K562 (cell line): Measurements from ENCODE around the gene NEURL1. TPM values are rescaled to one million over a fixed set of nuclear protein-coding genes. Genes with fewer than 3 reads are reported as not detected.

Experiments used
- ATAC-seq: fragments of 200-7000 bp; cut with Tn5 transposase; 3 replicates; pipeline ENCODE4 v1.9.1; 2020; ENCODE audit warnings: moderate library complexity
- BruUV-seq: library from RNA; stranded (reverse); fragments of 400-500 nt; replicated peaks from 2 replicates; lab custom pipeline; 2021; lab: Mats Ljungman, UMichigan
- CTCF ChIA-PET: fragments of 300-600 bp; formaldehyde crosslinking; extraction: SDS; loops from one replicate; lab custom pipeline; 2021; ENCODE audit warnings: low intra/inter-chr PET ratio; lab: Yijun Ruan, JAX
- POLR2A ChIA-PET: fragments of 300-600, 350-650 bp; sonication (Branson Sonifier 250); formaldehyde crosslinking; extraction: SDS; loops from one replicate; lab custom pipeline; 2021; ENCODE audit warnings: antibody characterized with exemption, inconsistent platforms; lab: Yijun Ruan, JAX
- DNase-seq, 4 experiments: peaks; one replicate each; pipeline versions ENCODE4 v3.0.0 to v3.0.0-alpha.2; 2011 to 2018; ENCODE audit warnings: low spot score in 3 of 4, mixed read lengths in 3 of 4; ENCODE audit errors: extremely low read depth in 1 of 4
- FAIRE-seq: peaks from 2 replicates; lab custom pipeline; 2011; peaks lifted over from hg19 to GRCh38; lab: Jason Lieb, UNC
- H2AFZ ChIP-seq: 2 replicates; pipeline ENCODE4 v1.6.0; 2011; ENCODE audit warnings: low read depth, low read length, control low read depth, inconsistent platforms
- H3K27ac ChIP-seq: fragments of 200-600 bp; 3 replicates; pipeline ENCODE4 v1.8.0; 2011; ENCODE audit warnings: low read depth, mild to moderate bottlenecking, control low read depth, inconsistent platforms, low read length, moderate library complexity, mixed read lengths; ENCODE audit errors: extremely low read depth
- H3K27me3 ChIP-seq, 2 experiments: fragments of 300-600 bp in 1 of 2; 2 replicates in 1 of 2; 3 replicates in 1 of 2; pipeline versions ENCODE4 v1.6.0 to v1.8.0; 2011; ENCODE audit warnings: inconsistent platforms in 2 of 2, low read length in 2 of 2, mild to moderate bottlenecking in 1 of 2, mixed read lengths in 1 of 2, moderate library complexity in 1 of 2; ENCODE audit not compliant: control insufficient read depth in 2 of 2, insufficient read depth in 2 of 2
- H3K36me3 ChIP-seq: fragments of 300-600 bp; 3 replicates; pipeline ENCODE4 v1.8.0; 2011; ENCODE audit warnings: mild to moderate bottlenecking, low read length, inconsistent platforms; ENCODE audit not compliant: control insufficient read depth, insufficient read depth
- H3K4me1 ChIP-seq, 2 experiments: fragments of 200-600 bp in 1 of 2; replicated peaks in 1 of 2; 2 replicates in 1 of 2; 3 replicates in 1 of 2; pipeline versions ENCODE4 v1.5.1 to v1.8.0; 2011; ENCODE audit warnings: inconsistent platforms in 2 of 2, low read length in 2 of 2, mild to moderate bottlenecking in 1 of 2, mixed read lengths in 1 of 2, moderate library complexity in 1 of 2; ENCODE audit not compliant: control insufficient read depth in 2 of 2, insufficient read depth in 2 of 2
- H3K4me2 ChIP-seq: 2 replicates; pipeline ENCODE4 v1.6.1; 2011; ENCODE audit warnings: low read length, control low read depth, inconsistent platforms, mixed read lengths; ENCODE audit not compliant: insufficient read depth
- H3K4me3 ChIP-seq: fragments of 200-600 bp; sonication (generic), shearing (Covaris generic); 2 replicates; pipeline ENCODE4 v1.5.1; 2016; ENCODE audit warnings: control low read depth, inconsistent platforms
- H3K79me2 ChIP-seq: fragments of 200-600 bp; 3 replicates; pipeline ENCODE4 v1.8.0; 2011; ENCODE audit warnings: low read length, inconsistent platforms; ENCODE audit not compliant: control insufficient read depth, insufficient read depth
- H3K9ac ChIP-seq, 2 experiments: 2 replicates each; pipeline versions ENCODE4 v1.6.0 to v1.6.1; 2011; ENCODE audit warnings: low read depth in 2 of 2, low read length in 2 of 2, control low read depth in 1 of 2, inconsistent platforms in 1 of 2, mild to moderate bottlenecking in 1 of 2, mixed read lengths in 1 of 2; ENCODE audit not compliant: insufficient read depth in 1 of 2
- H3K9me1 ChIP-seq: one replicate; pipeline ENCODE4 v1.6.0; 2011; ENCODE audit warnings: inconsistent platforms, mild to moderate bottlenecking, low read length, moderate library complexity; ENCODE audit not compliant: control insufficient read depth, insufficient read depth
- H3K9me3 ChIP-seq: replicated peaks from 2 replicates; pipeline ENCODE4 v1.5.1; 2011; ENCODE audit warnings: low read depth, low read length, inconsistent platforms; ENCODE audit not compliant: control insufficient read depth, insufficient read depth
- H4K20me1 ChIP-seq: replicated peaks from 2 replicates; pipeline ENCODE4 v1.6.1; 2011; ENCODE audit warnings: low read length, inconsistent platforms, mixed read lengths; ENCODE audit not compliant: control insufficient read depth, insufficient read depth
- HDAC2 ChIP-seq: fragments of 450-650 bp; IDR thresholded peaks from 2 replicates; pipeline ENCODE4 v1.6.1; 2016; ENCODE audit warnings: mild to moderate bottlenecking
- MYBL2 ChIP-seq, 2 experiments: fragments of 450-650 bp in 1 of 2; sonication (generic) in 1 of 2; formaldehyde crosslinking in 1 of 2; IDR thresholded peaks; 2 replicates each; pipeline versions ENCODE4 v1.6.1 to v1.8.1; 2017 to 2022; ENCODE audit warnings: borderline replicate concordance in 1 of 2, inconsistent platforms in 1 of 2, low read depth in 1 of 2, mild to moderate bottlenecking in 1 of 2, missing genetic modification reagents in 1 of 2, moderate library complexity in 1 of 2
- RFX1 ChIP-seq: fragments of 450-650 bp; IDR thresholded peaks from 2 replicates; pipeline ENCODE4 v1.6.1; 2016; ENCODE audit warnings: mild to moderate bottlenecking, moderate library complexity
- SNIP1 ChIP-seq: fragments of 450-650 bp; IDR thresholded peaks from 2 replicates; pipeline ENCODE4 v1.7.1; 2017; ENCODE audit warnings: low read depth, mild to moderate bottlenecking
- ZNF143 ChIP-seq: sonication (generic); formaldehyde crosslinking; IDR thresholded peaks from 2 replicates; pipeline ENCODE4 v1.9.0; 2022; ENCODE audit warnings: mild to moderate bottlenecking, missing genetic modification reagents
- ZZZ3 ChIP-seq: fragments of 450-650 bp; IDR thresholded peaks from 2 replicates; pipeline ENCODE4 v1.6.1; 2016; ENCODE audit warnings: antibody characterized with exemption, mild to moderate bottlenecking, moderate library complexity
- WGBS: fragments of 100-300 bp; shearing (Covaris generic); methylation state at CpG from one replicate; pipeline ENCODE4 v1.1.6; 2016; ENCODE audit warnings: low coverage, mixed read lengths; ENCODE audit not compliant: insufficient coverage; ENCODE audit errors: missing lambda C conversion rate; 5-methylcytosine and 5-hydroxymethylcytosine counted together
- in situ Hi-C: fragments of 300-500 bp; cut with MboI; formaldehyde crosslinking; loops from 4 replicates; pipeline ENCODE4 v1.15.0; 2018; ENCODE audit warnings: inconsistent platforms, mixed read lengths
- intact Hi-C: fragments of 100-400 bp; cut with micrococcal nuclease; formaldehyde crosslinking; loops from 2 replicates; pipeline ENCODE4 v1.14.2; 2022
- polyA plus RNA-seq, 8 experiments: library from polyadenylated mRNA; depleted of rRNA in 4 of 8; stranded (reverse) in 5 of 8; unstranded in 3 of 8; fragments of >200 nt; fragmentation: Nextera tagmentation in 2 of 8; fragmentation: Illumina TruSeq in 1 of 8; extraction: Ambion mirVana in 2 of 8; extraction: Trizol in 1 of 8; gene quantifications; 2 replicates each; pipeline versions ENCODE4 v1.2.1 to v1.2.3, GENCODE V29; 2011 to 2014; ENCODE audit warnings: inconsistent platforms in 1 of 8, missing spikeins in 1 of 8
- total RNA-seq, 7 experiments: library from RNA; depleted of rRNA in 6 of 7; stranded (reverse); fragments of >200 nt in 6 of 7; fragmentation: Illumina TruSeq in 2 of 7; extraction: Trizol in 2 of 7; gene quantifications; 2 replicates each; pipeline versions ENCODE4 v1.2.1 to v1.2.3, GENCODE V29; 2011 to 2021; ENCODE audit warnings: low replicate concordance in 1 of 7

The NEURL1 gene
- total and polyA plus RNA-seq, 9 of the 15 experiments (the other 6 are each of a cell fraction or from before 2014, with no cell fraction given): 0.01 to 0.45 (median 0.16) TPM; not detected in 5

GRCh38 chr10:103502849-103503660, 9.6 kb downstream of the NEURL1 start:
- Histone ChIP-seq H3K36me3 (no peaks in the 10 kb centered on the region), H4K20me1 (no peaks in the 10 kb centered on the region), H2AFZ (no peak overlapping the region), H3K27ac (no peak overlapping the region), H3K79me2 (no peaks in the 10 kb centered on the region), H3K4me3 (no peak overlapping the region), H3K9ac (no peak overlapping the region), H3K4me1 (peaks cover 0 to 10% of the 10 kb centered on the region in 2 experiments; a peak in 4 of 5 replicates), H3K9me1 (no peaks in the 10 kb centered on the region), H3K4me2 (no peak overlapping the region), H3K27me3 (peaks cover 10 to 39% of the 10 kb centered on the region in 2 experiments; a peak in 3 of 5 replicates), H3K9me3 (no peaks in the 10 kb centered on the region)
- no peak for FAIRE-seq
- POLR2A ChIA-PET: interaction anchor here (0.8 kb wide), 1 partner anchor 37 kb away, joined by 3 read pairs; no protein-coding TSS in a partner anchor
- DNase-seq: no peak
- no peak for ATAC-seq
- 25% methylated on average over 10 of the region's 13 CpGs for WGBS
- intact Hi-C loops (loop anchor here (5.0 kb wide), 1 partner anchor 39 kb away; no protein-coding TSS in a partner anchor), in situ Hi-C loops (no loop called here)
- CTCF ChIA-PET: no interaction called here
- TF ChIP-seq SNIP1 (no peak), ZNF143 (CRISPR knock-in tag) (no peak), ZZZ3 (no peak), HDAC2 (no peak), RFX1 (peak; percentile 56), MYBL2 (IDR thresholded peaks at IDR 0.05; ENCODE audit: low read depth) (no peak), MYBL2 (CRISPR knock-in tag; IDR thresholded peaks at IDR 0.05; ENCODE audit: borderline replicate concordance) (no peak)
- no TSS peak for BruUV-seq
